ENCODE measurements around the gene SLC39A6.
"Not testable (repeated sequence)": the region's sequence is repeated elsewhere in the genome, so short reads cannot be mapped to it uniquely, and the experiment has no call there.

The SLC39A6 gene

DNA sequence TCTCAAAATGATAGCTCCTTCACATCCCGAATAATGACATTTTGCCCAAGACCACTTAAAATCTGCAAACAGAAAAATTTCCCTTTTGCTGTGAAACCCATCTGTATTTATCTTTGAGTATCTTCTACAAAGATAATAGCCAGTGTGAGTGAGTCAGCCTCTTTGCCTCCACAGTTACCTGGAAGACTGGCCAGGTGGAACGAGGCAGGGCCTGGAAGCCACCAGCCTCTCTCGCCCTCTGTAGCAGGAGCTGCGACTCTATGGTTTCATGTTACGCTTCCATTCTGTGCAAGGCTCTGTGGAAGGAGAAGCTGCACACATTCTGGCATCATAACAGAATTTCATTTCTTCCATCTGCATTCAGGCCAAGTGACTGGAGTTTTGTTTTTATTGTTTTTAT lies 10.1 kb upstream of the SLC39A6 start:
- DNase-seq (ENCODE audit: low read depth in 2 of 2) = no peak

DNA sequence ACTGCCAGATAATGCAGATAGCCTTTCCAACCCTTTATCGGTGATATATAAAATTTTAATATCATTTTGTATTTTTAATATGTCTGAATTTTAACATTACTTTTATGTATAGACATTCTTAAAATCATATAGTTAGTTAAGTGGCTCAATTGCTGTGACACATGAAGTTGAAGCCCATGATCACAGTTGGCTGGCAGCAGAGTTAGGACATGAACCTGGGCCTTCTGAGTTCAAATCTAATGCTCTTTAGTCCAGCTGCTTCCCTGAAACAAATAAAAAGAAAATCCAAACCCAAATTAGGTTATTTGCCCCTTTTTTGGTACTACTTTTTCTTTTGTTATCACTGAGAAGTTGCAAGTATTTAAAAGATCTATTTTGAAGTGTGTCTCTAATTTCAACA lies 6.1 kb upstream of the SLC39A6 start:
- DNase-seq (ENCODE audit: low read depth in 2 of 2) = no peak

DNA sequence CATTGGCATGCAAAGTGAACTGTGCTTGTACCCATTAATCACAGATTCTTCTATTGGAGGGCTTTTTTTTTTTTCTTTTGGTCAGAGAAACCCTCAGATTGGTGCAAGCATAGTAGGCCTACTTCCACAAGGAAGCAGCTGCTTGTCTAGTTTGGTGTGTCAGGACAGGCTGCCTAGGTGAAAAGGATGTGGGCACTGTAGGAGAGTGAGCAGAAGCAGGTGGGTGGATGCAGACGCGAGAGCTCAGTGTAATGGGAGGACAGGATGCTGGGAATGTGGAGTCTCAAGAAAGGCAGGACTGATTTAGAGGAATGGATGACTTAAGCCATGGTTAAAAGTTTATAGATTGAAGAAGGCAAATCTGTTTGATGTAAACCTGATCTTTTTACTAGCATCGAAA lies 3.6 kb upstream of the SLC39A6 start:
- no peak for DNase-seq (ENCODE audit: low read depth in 2 of 2)

DNA sequence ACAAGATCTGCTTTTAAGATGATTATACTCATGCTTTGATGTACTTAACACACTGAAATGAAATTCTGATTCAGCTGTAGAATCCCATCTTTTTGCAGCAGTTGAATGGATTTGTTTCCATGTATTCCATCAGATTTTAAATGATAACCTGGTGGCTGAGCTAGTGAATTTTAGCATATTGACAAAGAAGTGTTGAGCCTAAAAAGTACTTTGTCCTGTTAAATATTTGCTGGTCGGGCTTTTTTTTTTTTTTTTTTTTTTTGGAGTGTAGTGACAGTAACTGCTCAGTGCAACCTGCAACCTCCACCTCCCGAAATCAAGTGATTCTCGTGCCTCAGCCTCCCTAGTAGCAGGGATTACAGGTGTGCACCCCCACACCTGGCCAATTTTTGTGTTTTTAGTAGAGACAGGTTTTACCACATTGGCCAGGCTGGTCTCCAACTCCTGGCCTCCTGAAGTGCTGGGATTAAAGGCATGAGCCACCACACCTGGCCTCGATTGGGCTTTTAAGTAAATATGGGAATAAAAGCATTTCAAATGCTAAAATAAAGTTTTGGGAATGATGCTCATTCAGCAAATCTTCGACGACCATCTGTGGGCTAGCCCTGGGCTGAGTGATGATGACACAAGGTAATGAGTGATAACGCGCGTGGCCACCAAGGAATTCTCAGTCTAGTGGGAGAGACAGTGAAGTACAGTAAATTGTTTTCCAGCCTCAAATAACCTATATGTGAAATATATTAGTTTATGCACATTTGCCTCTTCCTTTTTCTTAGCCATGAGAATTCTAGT lies 2.7 kb upstream of the SLC39A6 start:
- DNase-seq (ENCODE audit: low read depth in 2 of 2) = no peak

DNA sequence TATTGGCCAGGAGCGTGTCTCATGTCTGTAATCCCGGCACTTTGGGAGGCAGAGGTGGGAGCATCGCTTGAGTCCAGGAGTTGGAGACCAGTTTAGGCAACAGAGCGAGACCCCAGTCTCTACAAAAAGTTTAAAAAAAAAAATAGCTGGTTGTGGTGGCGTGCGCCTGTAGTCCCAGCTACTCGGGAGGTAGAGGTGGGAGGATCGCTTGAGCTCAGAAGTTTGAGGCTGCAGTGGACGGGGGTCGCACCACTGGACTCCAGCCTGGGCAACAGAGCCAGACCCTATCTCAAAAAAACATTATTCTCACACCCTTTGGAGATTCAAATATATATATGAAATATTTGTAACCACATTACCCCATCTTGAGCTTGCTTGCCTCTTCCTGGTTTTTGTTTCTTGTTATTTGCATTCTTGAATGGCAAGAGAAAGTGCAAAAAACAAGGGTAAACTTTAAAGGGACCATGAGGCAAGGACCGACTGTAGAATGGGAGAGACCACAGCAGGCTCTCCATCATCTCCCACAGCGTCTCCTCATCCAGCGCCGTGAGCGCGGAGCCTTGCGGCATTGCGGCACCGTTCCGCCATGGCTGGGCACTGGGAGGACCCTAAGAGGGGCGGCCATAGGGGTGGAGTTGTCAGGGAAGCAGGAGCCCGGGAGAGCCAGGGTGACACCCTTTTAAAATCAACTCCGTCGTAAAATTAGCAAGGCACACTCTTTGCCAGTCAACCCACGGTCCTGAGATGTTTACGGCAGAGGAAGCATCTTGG lies 1.9 kb upstream of the SLC39A6 start:
- DNase-seq (ENCODE audit: low read depth in 2 of 2) = no peak

DNA sequence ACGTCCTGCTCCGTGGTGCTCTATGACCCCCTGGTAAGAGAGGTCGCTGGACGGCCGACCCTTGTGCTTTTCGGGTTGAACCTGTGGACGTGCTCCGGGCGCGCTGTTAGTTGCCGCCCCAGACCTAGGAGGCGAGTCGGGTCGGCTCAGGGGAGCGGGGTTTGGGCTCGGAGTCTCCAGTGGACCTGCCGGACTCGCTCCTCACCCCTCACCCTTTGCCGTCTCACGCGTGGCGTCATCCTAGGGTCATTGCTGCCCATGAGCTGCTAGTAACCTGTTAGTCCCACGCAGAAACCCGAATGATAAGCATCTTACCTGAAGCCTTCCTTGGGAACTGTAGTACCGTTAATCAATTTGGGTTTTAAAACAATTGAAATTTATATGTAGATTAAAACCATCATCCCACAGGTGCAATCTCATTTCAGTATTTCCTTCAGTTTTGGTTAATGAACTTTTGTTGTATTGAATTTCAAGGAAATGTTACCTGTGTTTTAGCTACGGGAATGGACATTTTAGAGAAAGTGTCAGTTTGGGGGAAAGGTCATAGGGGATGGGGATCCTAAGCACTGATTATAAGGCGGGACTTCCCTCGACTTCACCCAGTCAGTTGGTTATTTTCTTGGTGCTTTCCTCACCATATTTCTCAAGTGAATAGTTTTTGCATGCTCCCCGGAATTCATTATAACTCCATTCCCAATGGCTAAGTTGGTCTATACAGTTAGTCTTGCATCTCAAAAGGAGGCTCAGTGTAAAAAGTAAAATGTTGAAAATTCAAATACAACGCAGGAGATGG lies 1.1 kb upstream of the SLC39A6 start:
- DNase-seq (ENCODE audit: low read depth in 2 of 2) = no peak

DNA sequence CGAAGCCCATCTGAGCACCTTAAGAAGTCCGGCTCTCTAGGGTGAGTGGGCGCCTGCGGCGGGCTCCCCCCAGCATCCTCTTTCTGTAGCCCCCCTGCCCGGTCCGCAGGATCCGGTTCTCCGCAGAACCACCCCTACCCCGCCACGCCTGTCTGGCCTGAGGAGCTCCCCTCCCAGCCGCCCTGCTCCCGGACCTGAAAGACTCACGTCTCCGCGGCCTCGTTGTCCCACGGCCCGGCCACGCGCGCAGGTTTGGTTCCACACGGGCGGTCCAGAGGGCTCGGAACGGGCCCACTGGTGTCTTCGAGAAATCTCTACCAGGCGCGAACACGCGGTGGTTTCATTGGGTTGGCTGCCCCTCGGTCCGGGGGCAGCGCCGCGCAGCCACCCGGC lies 237 bp downstream of the SLC39A6 start:
- no peak for DNase-seq (ENCODE audit: low read depth in 2 of 2)

DNA sequence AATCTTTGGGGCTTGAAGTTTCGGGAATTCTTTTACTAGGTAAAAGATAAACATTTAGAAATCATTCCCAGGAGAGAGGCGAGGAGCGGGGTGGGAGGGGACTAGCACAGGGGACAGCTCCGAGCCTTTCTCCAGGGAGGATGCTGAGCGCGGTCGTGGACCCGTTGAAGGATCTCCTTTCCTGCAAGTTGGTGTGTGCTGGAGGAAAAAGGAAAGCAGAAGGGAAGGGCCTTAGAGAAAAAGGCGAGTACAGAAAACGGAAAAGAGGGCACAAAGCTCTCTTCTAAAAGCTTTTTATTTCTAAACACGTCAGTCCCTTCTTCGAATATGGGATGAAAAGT lies 640 bp downstream of the SLC39A6 start:
- no peak for DNase-seq (ENCODE audit: low read depth in 2 of 2)

DNA sequence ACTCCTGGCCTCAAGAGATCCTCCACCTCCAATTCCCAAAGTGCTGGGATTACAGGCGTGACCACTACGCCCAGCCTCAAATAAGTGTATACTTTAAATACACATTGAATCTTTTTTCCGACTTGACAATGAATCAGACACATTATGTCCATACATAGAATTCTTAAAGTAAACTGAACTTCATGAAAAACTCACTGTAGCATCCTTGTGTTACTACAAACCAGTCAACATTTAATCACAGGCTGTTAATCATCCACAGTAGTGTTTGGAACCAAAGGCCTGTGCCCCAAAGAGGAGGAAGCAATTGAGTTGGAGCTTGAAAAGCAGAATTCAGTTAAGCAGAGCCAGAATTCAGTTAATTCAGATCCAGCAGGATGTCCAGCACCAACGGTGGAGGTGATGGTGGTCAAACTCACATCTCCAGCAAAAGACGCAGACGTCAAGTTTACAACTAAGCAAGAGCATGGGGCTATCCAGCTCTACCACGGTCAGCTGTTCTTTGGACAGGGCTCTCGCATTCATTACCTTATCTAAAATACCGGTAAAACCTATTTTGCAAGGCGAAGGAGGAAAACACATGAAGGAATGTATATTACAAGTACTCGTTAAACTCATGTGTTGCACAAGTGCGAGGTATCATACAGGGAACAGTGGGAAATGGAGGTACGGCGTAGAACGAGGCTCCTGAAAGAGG lies 1.2 kb downstream of the SLC39A6 start:
- no peak for DNase-seq (ENCODE audit: low read depth in 2 of 2)

DNA sequence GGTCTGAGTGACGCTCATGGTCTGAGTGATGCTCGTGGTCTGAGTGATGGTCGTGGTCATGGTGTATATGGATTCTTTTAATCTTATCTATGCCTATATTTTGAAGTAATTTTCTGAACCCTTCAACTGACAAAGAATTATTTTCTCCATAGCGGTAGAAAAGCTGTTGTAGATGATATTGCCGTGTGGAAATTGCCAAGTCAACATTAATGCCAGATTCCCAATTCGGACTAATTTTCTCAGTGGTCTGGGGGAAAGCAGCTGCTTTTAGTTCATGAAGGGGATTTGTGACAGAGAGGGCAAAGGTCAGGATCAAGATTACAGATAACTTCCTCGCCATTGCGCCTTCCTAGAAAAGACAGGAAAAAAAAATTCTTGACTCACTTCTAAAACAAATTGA lies 2.5 kb downstream of the SLC39A6 start:
- DNase-seq (ENCODE audit: low read depth in 2 of 2) = no peak

DNA sequence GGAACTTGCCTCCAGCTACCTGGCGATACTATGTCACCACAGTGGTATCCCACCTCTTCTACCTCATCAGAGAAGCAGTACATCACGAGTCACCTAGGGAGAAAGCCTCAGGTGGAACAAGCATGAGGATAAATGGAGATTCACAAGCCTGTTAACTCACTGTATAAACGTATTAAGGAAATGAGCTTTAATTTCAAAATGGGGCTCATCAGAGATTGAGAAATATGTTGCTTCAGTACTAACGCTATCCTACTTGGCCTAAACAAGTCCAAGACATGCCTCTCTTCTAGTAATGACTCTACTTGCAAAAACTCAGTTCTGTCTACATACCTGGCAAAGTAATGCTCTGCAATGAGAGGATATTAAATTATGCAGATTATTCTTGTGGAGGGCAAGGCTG lies 4.3 kb downstream of the SLC39A6 start:
- no peak for DNase-seq (ENCODE audit: low read depth in 2 of 2)

DNA sequence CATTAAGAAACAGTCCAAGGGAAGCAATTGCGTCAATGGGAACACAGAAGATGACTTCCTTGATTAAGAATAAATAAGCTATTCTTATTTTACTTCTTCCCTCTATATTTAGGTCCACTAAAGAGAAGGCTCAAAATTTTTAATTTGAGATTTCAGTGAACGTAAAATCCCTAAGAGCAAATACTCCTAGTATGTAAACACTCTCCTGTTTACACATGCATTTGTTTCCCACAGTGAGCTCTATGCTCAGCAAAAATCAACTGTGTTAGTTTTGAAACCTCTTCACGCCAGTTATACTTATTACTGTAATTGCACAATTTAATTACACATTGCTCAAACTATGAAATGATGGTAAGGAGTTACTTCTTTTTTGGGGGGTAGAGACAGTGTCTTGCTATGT lies 8.8 kb downstream of the SLC39A6 start:
- no peak for DNase-seq (ENCODE audit: low read depth in 2 of 2)

DNA sequence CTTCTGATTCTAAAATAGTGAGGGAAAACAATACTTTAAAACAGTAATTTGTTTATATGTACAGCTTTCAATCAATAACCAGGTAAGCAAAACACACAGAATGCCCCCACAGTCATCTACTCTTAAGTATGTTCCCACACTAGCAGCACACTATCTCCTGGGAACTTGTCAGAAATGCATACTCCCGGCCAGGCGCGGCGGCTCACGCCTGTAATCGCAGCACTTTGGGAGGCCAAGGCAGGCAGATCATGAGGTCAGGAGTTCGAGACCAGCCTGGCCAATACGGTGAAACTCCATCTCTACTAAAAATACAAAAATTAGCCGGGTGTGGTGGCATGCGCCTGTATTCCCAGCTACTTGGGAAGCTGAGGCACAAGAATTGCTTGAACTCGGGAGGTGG lies 12.4 kb downstream of the SLC39A6 start:
- DNase-seq (ENCODE audit: low read depth in 2 of 2) = not testable (repeated sequence)

DNA sequence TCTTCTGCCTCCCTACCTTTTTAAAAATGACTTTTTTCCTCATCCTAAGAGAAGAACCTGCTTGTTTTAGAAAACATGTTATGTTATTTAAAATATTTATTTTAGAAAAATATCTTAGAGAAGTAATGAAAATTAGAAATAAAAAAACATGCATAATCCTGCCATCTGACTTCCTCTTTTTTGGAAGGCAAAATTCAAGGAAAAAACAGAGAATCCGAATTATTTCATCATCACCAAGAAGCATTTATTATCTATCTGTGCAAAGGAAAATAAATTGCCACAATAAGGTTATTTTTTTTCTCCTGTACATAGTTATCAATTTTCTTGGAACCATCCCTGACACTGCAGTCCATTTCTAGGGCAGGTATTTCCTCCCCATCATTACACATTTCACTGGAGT lies 14.4 kb downstream of the SLC39A6 start:
- DNase-seq (ENCODE audit: low read depth in 2 of 2) = no peak

DNA sequence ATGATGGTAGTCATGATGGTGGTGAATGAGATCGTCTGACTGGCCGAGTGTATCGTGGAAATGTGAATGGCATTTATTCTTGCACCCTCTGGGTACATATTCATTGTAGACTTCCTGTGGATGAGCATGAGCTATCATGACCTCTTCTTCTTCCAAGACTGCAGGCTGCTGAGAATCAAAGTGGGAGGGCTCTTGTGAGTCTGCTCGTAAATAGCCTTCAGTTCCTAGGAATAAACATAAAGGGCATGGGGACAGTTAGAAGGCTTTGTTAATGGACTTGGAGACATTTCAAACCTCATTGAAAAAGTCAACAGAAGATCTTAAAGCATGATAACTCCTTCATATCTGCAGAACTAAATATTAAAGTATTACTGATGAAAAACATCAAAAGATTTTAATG lies 14.9 kb downstream of the SLC39A6 start:
- no peak for DNase-seq (ENCODE audit: low read depth in 2 of 2)

DNA sequence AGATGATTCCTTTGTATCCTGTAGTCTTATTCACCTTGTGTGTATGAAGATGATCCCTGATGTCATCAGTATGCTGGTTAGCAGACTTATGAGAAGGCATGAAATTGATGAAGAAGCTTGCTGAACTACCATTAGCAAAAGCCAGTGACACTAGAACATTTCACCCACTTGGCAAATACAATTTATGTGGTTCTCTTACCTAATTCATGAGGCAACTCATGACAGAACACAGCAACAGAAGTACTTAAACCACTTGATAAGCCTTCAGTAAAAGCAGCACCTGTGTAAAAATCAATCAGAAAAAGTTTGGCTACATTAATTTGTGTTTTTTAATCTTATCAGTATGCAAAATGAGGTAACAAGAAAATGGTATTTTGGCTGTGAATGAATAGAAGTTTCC lies 16.8 kb downstream of the SLC39A6 start:
- DNase-seq (ENCODE audit: low read depth in 2 of 2) = no peak

DNA sequence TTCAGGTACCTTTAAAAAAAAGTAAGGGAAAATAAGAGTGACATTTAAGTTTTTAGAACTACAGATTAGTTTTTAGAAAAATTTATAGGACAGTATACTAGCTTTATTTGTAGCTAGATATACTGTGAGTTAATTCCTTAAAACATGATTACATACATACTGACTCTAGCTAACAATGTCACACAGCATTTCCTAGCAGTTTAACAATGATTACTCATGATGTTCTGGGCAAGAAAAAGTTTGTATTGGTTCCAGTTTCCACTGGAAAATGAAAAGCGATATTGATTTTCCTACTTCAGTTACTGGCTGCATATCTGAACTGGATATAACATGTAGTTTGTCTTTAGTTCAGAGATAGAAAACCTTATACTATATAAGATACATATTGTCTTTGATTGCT lies 19.4 kb downstream of the SLC39A6 start:
- DNase-seq (ENCODE audit: low read depth in 2 of 2) = no peak

DNA sequence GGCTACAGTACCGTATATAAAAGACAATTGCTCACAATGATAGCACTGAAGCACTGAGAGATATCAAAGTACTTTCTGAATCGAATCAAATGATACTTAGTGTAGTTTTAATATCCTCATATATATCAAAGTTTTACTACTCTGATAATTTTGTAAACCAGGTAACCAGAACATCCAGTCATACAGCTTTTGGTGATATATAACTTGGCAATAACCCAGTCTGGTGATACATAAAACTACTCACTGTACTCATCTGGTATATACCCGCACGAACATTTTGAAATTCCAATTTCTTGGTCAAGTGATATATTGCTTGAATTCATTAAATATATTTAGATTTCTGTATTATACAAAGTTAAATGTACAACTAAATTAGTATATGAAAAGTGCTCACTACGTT lies 20.5 kb downstream of the SLC39A6 start:
- DNase-seq (ENCODE audit: low read depth in 2 of 2) = no peak

DNA sequence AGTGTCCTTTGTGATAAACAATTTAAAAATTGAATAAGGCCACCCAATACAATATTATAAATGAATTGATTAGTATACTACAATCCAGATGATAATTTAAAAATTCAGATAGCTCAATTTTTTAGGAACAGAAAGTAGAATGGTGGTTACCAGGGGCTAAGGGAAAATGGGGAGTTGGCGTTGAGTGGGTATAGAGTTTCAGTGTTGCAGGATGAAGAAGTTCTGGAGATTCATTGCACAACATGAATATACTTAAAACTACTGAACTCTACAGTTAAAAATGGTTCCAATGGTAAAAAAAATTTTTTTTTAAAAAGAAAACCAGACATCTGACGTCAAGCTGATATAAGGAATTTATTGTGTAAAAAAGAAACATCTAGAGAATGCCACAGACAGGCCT lies 20.9 kb downstream of the SLC39A6 start:
- DNase-seq (ENCODE audit: low read depth in 2 of 2) = no peak

DNA sequence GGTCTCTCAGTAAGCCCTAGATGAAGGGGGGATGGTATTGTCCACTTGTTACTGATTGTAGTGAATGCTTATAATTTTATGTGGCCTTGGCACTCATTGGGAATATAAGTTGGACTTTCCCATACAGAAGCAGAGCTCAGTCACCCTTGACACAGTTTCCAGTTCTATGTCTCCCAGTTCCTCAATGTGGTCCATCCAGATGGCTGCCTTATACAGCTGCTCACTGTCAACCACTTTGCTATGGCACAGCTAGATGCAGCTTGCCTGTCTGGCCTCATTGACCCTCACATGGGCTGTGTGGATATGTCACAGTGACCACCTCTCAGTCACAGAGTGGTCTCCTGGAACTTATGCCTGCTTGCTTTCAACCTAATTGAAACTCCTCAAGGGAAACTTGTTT lies 21.7 kb downstream of the SLC39A6 start:
- no peak for DNase-seq (ENCODE audit: low read depth in 2 of 2)

DNA sequence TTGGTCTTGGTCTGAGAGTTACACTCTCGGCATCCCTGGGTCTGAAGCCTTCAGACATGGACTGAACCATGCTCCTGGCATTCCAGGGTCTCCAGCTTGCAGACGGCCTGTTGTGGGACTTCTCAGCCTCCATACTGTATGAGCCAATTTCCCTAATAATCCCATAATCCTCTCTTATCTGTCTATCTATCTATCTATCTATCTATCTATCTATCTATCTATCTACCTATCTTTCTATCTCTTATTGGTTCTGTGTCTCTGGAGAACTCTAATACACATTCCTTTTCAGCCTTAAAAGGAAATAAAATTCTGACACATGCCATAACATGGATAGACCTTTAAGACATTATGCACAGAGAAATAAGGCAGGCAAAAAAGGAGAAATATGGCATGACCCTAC lies 24.4 kb downstream of the SLC39A6 start:
- DNase-seq (ENCODE audit: low read depth in 2 of 2) = no peak

DNA sequence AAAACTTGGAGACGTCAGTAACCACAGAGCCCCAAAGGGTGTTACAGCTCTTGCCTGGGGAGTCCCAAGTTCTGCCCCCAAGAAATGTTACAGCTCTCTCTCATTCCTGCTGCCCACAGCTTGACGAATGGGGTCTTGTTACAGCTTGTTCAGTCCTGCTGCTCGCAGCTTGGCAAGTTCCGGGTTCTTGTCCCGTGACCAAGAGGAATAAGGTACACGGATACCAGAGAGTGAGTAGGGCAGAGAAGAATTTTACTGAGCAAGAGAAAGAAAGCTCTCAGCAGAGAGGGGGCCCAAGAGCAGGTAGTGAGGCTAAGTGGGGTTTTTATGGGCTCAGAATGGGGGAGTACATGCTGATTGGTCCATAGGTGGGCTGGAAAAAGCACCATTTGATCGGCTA lies 27.2 kb downstream of the SLC39A6 start:
- DNase-seq (ENCODE audit: low read depth in 2 of 2) = no peak

All from stimulated activated CD8-positive, alpha-beta memory T cell treated with anti-CD3 and anti-CD28 coated beads, Interleukin-2, amount 100 ng/mL, for 48 hours (primary cell).